VCaP (cell line): ENCODE results near the gene ETF1.

Source experiments
- H3K27ac ChIP-seq: fragments of 450-650 bp; 2 replicates; pipeline ENCODE4 v1.5.1; 2017
- CTCF ChIP-seq: fragments of 450-650 bp; conservative IDR thresholded peaks from 2 replicates; pipeline ENCODE4 v1.5.1; 2017; ENCODE audit warnings: mild to moderate bottlenecking, moderate library complexity

Gene ETF1

GRCh38 chr5:138472353-138472752, 70.7 kb downstream of the ETF1 start:
- no peak for TF ChIP-seq CTCF
- no peak overlapping the region for H3K27ac ChIP-seq

- no peak overlapping the region for H3K27ac ChIP-seq
- no peak for TF ChIP-seq CTCF
These were observed 72.0 kb downstream of the ETF1 start for GRCh38 chr5:138471052-138471361.

- no peak overlapping the region for H3K27ac ChIP-seq
- TF ChIP-seq CTCF: no peak
These were observed 72.5 kb downstream of the ETF1 start for GRCh38 chr5:138470322-138471051.

GRCh38 chr5:138469540-138470321, 73.3 kb downstream of the ETF1 start:
- no peak overlapping the region for H3K27ac ChIP-seq
- no peak for TF ChIP-seq CTCF

GRCh38 chr5:138468966-138469539, 74.0 kb downstream of the ETF1 start:
- no peak overlapping the region for H3K27ac ChIP-seq
- no peak for TF ChIP-seq CTCF

- TF ChIP-seq CTCF: no peak
- H3K27ac ChIP-seq: no peak overlapping the region
These were observed 74.7 kb downstream of the ETF1 start for GRCh38 chr5:138468133-138468965.

- no peak overlapping the region for H3K27ac ChIP-seq
- TF ChIP-seq CTCF: no peak
These were observed 75.3 kb downstream of the ETF1 start for GRCh38 chr5:138467711-138468132.
